Measurements from ENCODE around the gene HPX. TPM values are rescaled to one million over a fixed set of nuclear protein-coding genes. Genes with fewer than 3 reads are reported as not detected.

The HPX gene
- polyA plus RNA-seq, 4 donors = 0.85 to 5.7 (median 3.3) TPM

GRCh38 chr11:6482441-6482840 lies 41.7 kb upstream of the HPX start:
- Histone ChIP-seq H3K4me3 (ENCODE audit: low read depth in 1 of 3, low read length in 3 of 3) (peak overlapping the region in 2 of 3 donors; percentile 72 to 73), H3K9me3 (ENCODE audit: control insufficient read depth in 2 of 2, insufficient read depth in 1 of 2, low read depth in 1 of 2, low read length in 1 of 2) (no peaks in the 10 kb centered on the region), H3K36me3 (ENCODE audit: control insufficient read depth in 3 of 3, insufficient read depth in 2 of 3, low read depth in 1 of 3, low read length in 3 of 3) (peaks cover 0 to 30% (median 2%) of the 10 kb centered on the region in 3 donors), H3K27me3 (ENCODE audit: control insufficient read depth in 3 of 3, insufficient read depth in 3 of 3, low read length in 3 of 3) (no peaks in the 10 kb centered on the region), H3K4me1 (ENCODE audit: control insufficient read depth in 3 of 3, insufficient read depth in 2 of 3, low read depth in 1 of 3, low read length in 2 of 3) (peaks cover 1 to 38% (median 16%) of the 10 kb centered on the region in 3 donors), H3K27ac (ENCODE audit: low read depth in 1 of 3, low read length in 2 of 3) (peak overlapping the region in 2 of 3 donors; percentile 96 to 98)
- DNase-seq = no peak
- 66 to 81% (median 69%) methylated on average over 4 of the region's 4 CpGs for WGBS, 3 donors
- FAIRE-seq = no peak

GRCh38 chr11:6481924-6482275 lies 41.1 kb upstream of the HPX start:
- peaks cover 0 to 36% (median 3%) of the 10 kb centered on the region in 3 donors for H3K36me3 ChIP-seq (ENCODE audit: control insufficient read depth in 3 of 3, insufficient read depth in 2 of 3, low read depth in 1 of 3, low read length in 3 of 3)
- H3K9me3 ChIP-seq (ENCODE audit: control insufficient read depth in 2 of 2, insufficient read depth in 1 of 2, low read depth in 1 of 2, low read length in 1 of 2) = no peaks in the 10 kb centered on the region
- H3K27me3 ChIP-seq (ENCODE audit: control insufficient read depth in 3 of 3, insufficient read depth in 3 of 3, low read length in 3 of 3) = no peaks in the 10 kb centered on the region
- H3K4me3 ChIP-seq (ENCODE audit: low read depth in 1 of 3, low read length in 3 of 3) = peak overlapping the region; percentile 66 to 73 (median 72)
- no peak for FAIRE-seq
- 1 to 5% (median 2%) methylated on average over 13 of the region's 13 CpGs for WGBS, 3 donors
- DNase-seq = no peak
- peak overlapping the region; percentile 50 to 98 (median 96) for H3K27ac ChIP-seq (ENCODE audit: low read depth in 1 of 3, low read length in 2 of 3)
- peaks cover 1 to 33% (median 15%) of the 10 kb centered on the region in 3 donors for H3K4me1 ChIP-seq (ENCODE audit: control insufficient read depth in 3 of 3, insufficient read depth in 2 of 3, low read depth in 1 of 3, low read length in 2 of 3)

GRCh38 chr11:6481012-6481923 lies 40.5 kb upstream of the HPX start, which contains the start of the genes ARFIP2 and TIMM10B:
Gene ARFIP2, minus strand, starts transcription at chr11:6481331. Its CDS starts 910 bp downstream, at chr11:6480421.
Gene TIMM10B, plus strand, starts transcription at chr11:6481501. Its CDS starts 16 bp downstream, at chr11:6481517.
- Histone ChIP-seq H3K36me3 (ENCODE audit: control insufficient read depth in 3 of 3, insufficient read depth in 2 of 3, low read depth in 1 of 3, low read length in 3 of 3) (peaks cover 0 to 42% (median 4%) of the 10 kb centered on the region in 3 donors), H3K27ac (ENCODE audit: low read depth in 1 of 3, low read length in 2 of 3) (peak within 1 kb of the TSS; percentile 50 to 98 (median 96)), H3K9me3 (ENCODE audit: control insufficient read depth in 2 of 2, insufficient read depth in 1 of 2, low read depth in 1 of 2, low read length in 1 of 2) (no peaks in the 10 kb centered on the region), H3K4me3 (ENCODE audit: low read depth in 1 of 3, low read length in 3 of 3) (peak within 1 kb of the TSS; percentile 66 to 73 (median 72)), H3K4me1 (ENCODE audit: control insufficient read depth in 3 of 3, insufficient read depth in 2 of 3, low read depth in 1 of 3, low read length in 2 of 3) (peaks cover 1 to 27% (median 15%) of the 10 kb centered on the region in 3 donors), H3K27me3 (ENCODE audit: control insufficient read depth in 3 of 3, insufficient read depth in 3 of 3, low read length in 3 of 3) (no peaks in the 10 kb centered on the region)
- DNase-seq (peak; percentile 98 to 99), FAIRE-seq (no peak)
- WGBS, 3 donors = 0 to 1% (median 0%) methylated on average over 58 to 66 of the region's 66 CpGs

- Histone ChIP-seq H3K4me3 (ENCODE audit: low read depth in 1 of 3, low read length in 3 of 3) (peak overlapping the region; percentile 45 to 73 (median 66)), H3K27ac (ENCODE audit: low read depth in 1 of 3, low read length in 2 of 3) (peak overlapping the region; percentile 50 to 98 (median 96)), H3K9me3 (ENCODE audit: control insufficient read depth in 2 of 2, insufficient read depth in 1 of 2, low read depth in 1 of 2, low read length in 1 of 2) (no peaks in the 10 kb centered on the region), H3K36me3 (ENCODE audit: control insufficient read depth in 3 of 3, insufficient read depth in 2 of 3, low read depth in 1 of 3, low read length in 3 of 3) (peaks cover 0 to 45% (median 4%) of the 10 kb centered on the region in 3 donors), H3K27me3 (ENCODE audit: control insufficient read depth in 3 of 3, insufficient read depth in 3 of 3, low read length in 3 of 3) (no peaks in the 10 kb centered on the region), H3K4me1 (ENCODE audit: control insufficient read depth in 3 of 3, insufficient read depth in 2 of 3, low read depth in 1 of 3, low read length in 2 of 3) (peaks cover 1 to 25% (median 18%) of the 10 kb centered on the region in 3 donors)
- 46 to 63% (median 51%) methylated on average over 9 of the region's 9 CpGs for WGBS, 3 donors
- DNase-seq = peak in 1 of 2 donors; percentile 22
- FAIRE-seq = no peak
These were observed 39.6 kb upstream of the HPX start for GRCh38 chr11:6480299-6480914.

- 92 to 100% (median 95%) methylated on average over 4 of the region's 4 CpGs for WGBS, 3 donors
- no peaks in the 10 kb centered on the region for H3K27me3 ChIP-seq (ENCODE audit: control insufficient read depth in 3 of 3, insufficient read depth in 3 of 3, low read length in 3 of 3)
- H3K9me3 ChIP-seq (ENCODE audit: control insufficient read depth in 2 of 2, insufficient read depth in 1 of 2, low read depth in 1 of 2, low read length in 1 of 2) = no peaks in the 10 kb centered on the region
- H3K4me3 ChIP-seq (ENCODE audit: low read depth in 1 of 3, low read length in 3 of 3) = no peak overlapping the region
- DNase-seq (no peak), FAIRE-seq (no peak)
- peaks cover 0 to 33% (median 16%) of the 10 kb centered on the region in 3 donors for H3K4me1 ChIP-seq (ENCODE audit: control insufficient read depth in 3 of 3, insufficient read depth in 2 of 3, low read depth in 1 of 3, low read length in 2 of 3)
- H3K27ac ChIP-seq (ENCODE audit: low read depth in 1 of 3, low read length in 2 of 3) = peak overlapping the region in 1 of 3 donors; percentile 32
- H3K36me3 ChIP-seq (ENCODE audit: control insufficient read depth in 3 of 3, insufficient read depth in 2 of 3, low read depth in 1 of 3, low read length in 3 of 3) = peaks cover 0 to 38% (median 2%) of the 10 kb centered on the region in 3 donors
These were observed 35.8 kb upstream of the HPX start for GRCh38 chr11:6476571-6476970.

GRCh38 chr11:6475936-6476335 lies 35.1 kb upstream of the HPX start:
- H3K4me1 ChIP-seq (ENCODE audit: control insufficient read depth in 3 of 3, insufficient read depth in 2 of 3, low read depth in 1 of 3, low read length in 2 of 3) = peaks cover 3 to 33% (median 20%) of the 10 kb centered on the region in 3 donors
- H3K27me3 ChIP-seq (ENCODE audit: control insufficient read depth in 3 of 3, insufficient read depth in 3 of 3, low read length in 3 of 3) = no peaks in the 10 kb centered on the region
- H3K9me3 ChIP-seq (ENCODE audit: control insufficient read depth in 2 of 2, insufficient read depth in 1 of 2, low read depth in 1 of 2, low read length in 1 of 2) = no peaks in the 10 kb centered on the region
- no peak overlapping the region for H3K4me3 ChIP-seq (ENCODE audit: low read depth in 1 of 3, low read length in 3 of 3)
- DNase-seq (peak; percentile 37 to 51), FAIRE-seq (no peak)
- H3K36me3 ChIP-seq (ENCODE audit: control insufficient read depth in 3 of 3, insufficient read depth in 2 of 3, low read depth in 1 of 3, low read length in 3 of 3) = peaks cover 0 to 38% (median 2%) of the 10 kb centered on the region in 3 donors
- H3K27ac ChIP-seq (ENCODE audit: low read depth in 1 of 3, low read length in 2 of 3) = peak overlapping the region; percentile 9 to 30 (median 14)
- WGBS, 3 donors = 41 to 70% (median 44%) methylated on average over 4 to 5 of the region's 5 CpGs

GRCh38 chr11:6474806-6475500 lies 34.2 kb upstream of the HPX start:
- no peaks in the 10 kb centered on the region for H3K27me3 ChIP-seq (ENCODE audit: control insufficient read depth in 3 of 3, insufficient read depth in 3 of 3, low read length in 3 of 3)
- DNase-seq (peak; percentile 26 to 27), FAIRE-seq (no peak)
- peaks cover 0 to 38% (median 2%) of the 10 kb centered on the region in 3 donors for H3K36me3 ChIP-seq (ENCODE audit: control insufficient read depth in 3 of 3, insufficient read depth in 2 of 3, low read depth in 1 of 3, low read length in 3 of 3)
- peak overlapping the region in 1 of 3 donors; percentile 59 for H3K4me3 ChIP-seq (ENCODE audit: low read depth in 1 of 3, low read length in 3 of 3)
- peaks cover 4 to 33% (median 15%) of the 10 kb centered on the region in 3 donors for H3K4me1 ChIP-seq (ENCODE audit: control insufficient read depth in 3 of 3, insufficient read depth in 2 of 3, low read depth in 1 of 3, low read length in 2 of 3)
- WGBS, 3 donors = 24 to 65% (median 45%) methylated on average over 3 of the region's 3 CpGs
- H3K27ac ChIP-seq (ENCODE audit: low read depth in 1 of 3, low read length in 2 of 3) = peak overlapping the region; percentile 86 to 95 (median 94)
- no peaks in the 10 kb centered on the region for H3K9me3 ChIP-seq (ENCODE audit: control insufficient read depth in 2 of 2, insufficient read depth in 1 of 2, low read depth in 1 of 2, low read length in 1 of 2)
